B cell (primary cell): Measurements from ENCODE around the gene UBTD1. TPM values are rescaled to one million over a fixed set of nuclear protein-coding genes. Genes with fewer than 3 reads are reported as not detected.

Source experiments
- ATAC-seq: fragments of 200-7000 bp; cut with Tn5 transposase; one replicate; pipeline ENCODE4 v1.10.0; 2021; ENCODE audit warnings: low read depth, mild to moderate bottlenecking, moderate number of reproducible peaks, moderate library complexity
- CTCF ChIA-PET: fragments of 350-600 bp; sonication (Branson Sonifier 250); formaldehyde crosslinking; loops from one replicate; lab custom pipeline; 2021; ENCODE audit warnings: antibody characterized with exemption, inconsistent platforms; lab: Charles Lee
- POLR2A ChIA-PET: fragments of 350-600 bp; sonication (Branson Sonifier 250); formaldehyde crosslinking; loops from one replicate; lab custom pipeline; 2021; ENCODE audit warnings: antibody characterized with exemption; lab: Charles Lee
- DNase-seq: peaks from one replicate; pipeline ENCODE4 v3.0.0; 2013
- H2AFZ ChIP-seq: 2 replicates; pipeline ENCODE4 v1.6.1; 2012; ENCODE audit warnings: mild to moderate bottlenecking, low read depth, low read length; ENCODE audit not compliant: insufficient read depth, poor library complexity, severe bottlenecking
- H3K27ac ChIP-seq, 2 donors: 1 replicate in 1 of 2; 2 replicates in 1 of 2; pipeline ENCODE4 v1.5.1; 2012 to 2013; ENCODE audit warnings: low read length in 2 of 2, mild to moderate bottlenecking in 2 of 2, moderate library complexity in 1 of 2
- H3K27me3 ChIP-seq, 4 experiments: fragments of 200-600 bp in 1 of 4; sonication (generic) in 1 of 4; replicated peaks in 1 of 4; 1 replicate in 2 of 4; 2 replicates in 2 of 4; pipeline versions ENCODE4 v1.6.1 to v1.7.0; 2013 to 2016; ENCODE audit warnings: low read length in 3 of 4, mild to moderate bottlenecking in 2 of 4, mixed read lengths in 1 of 4, moderate library complexity in 1 of 4; ENCODE audit not compliant: insufficient read depth in 4 of 4, control insufficient read depth in 3 of 4; ENCODE audit errors: control extremely low read depth in 1 of 4
- H3K36me3 ChIP-seq, 2 experiments: replicated peaks in 1 of 2; 1 replicate in 1 of 2; 2 replicates in 1 of 2; pipeline versions ENCODE4 v1.6.1 to v1.7.1; 2013; ENCODE audit warnings: low read length in 1 of 2; ENCODE audit not compliant: insufficient read depth in 2 of 2, control insufficient read depth in 1 of 2; ENCODE audit errors: control extremely low read depth in 1 of 2, extremely low read depth in 1 of 2
- H3K4me1 ChIP-seq, 2 donors: fragments of 200-600 bp in 1 of 2; sonication (generic) in 1 of 2; 1 replicate in 1 of 2; 2 replicates in 1 of 2; pipeline versions ENCODE4 v1.5.1 to v1.6.1; 2013 to 2017; ENCODE audit warnings: low read length in 2 of 2; ENCODE audit not compliant: control insufficient read depth in 2 of 2, insufficient read depth in 2 of 2
- H3K4me2 ChIP-seq: replicated peaks from 2 replicates; pipeline ENCODE3; 2012; ENCODE audit warnings: mild to moderate bottlenecking, low read depth, low read length; ENCODE audit not compliant: poor library complexity, severe bottlenecking
- H3K4me3 ChIP-seq, 5 experiments: fragments of 200-600 bp in 1 of 5; sonication (generic) in 1 of 5; 1 replicate in 3 of 5; 2 replicates in 2 of 5; pipeline versions ENCODE4 v1.5.1 to v1.7.0; 2011 to 2016; ENCODE audit warnings: low read length in 4 of 5, mild to moderate bottlenecking in 4 of 5, low read depth in 2 of 5, control low read depth in 1 of 5, moderate library complexity in 1 of 5; ENCODE audit not compliant: insufficient read depth in 1 of 5; ENCODE audit errors: control extremely low read depth in 1 of 5, extremely low read depth in 1 of 5
- H3K79me2 ChIP-seq: fragments of 200-600 bp; sonication (generic); one replicate; pipeline ENCODE4 v1.6.0; 2016; ENCODE audit warnings: low read length; ENCODE audit not compliant: control insufficient read depth, insufficient read depth
- H3K9ac ChIP-seq: fragments of 200-600 bp; sonication (generic); 2 replicates; pipeline ENCODE4 v1.6.1; 2017; ENCODE audit warnings: mild to moderate bottlenecking, low read length, moderate library complexity
- H3K9me3 ChIP-seq, 3 donors: one replicate each; pipeline versions ENCODE4 v1.6.1 to v1.7.1; 2013; ENCODE audit warnings: low read length in 2 of 3; ENCODE audit not compliant: control insufficient read depth in 2 of 3, insufficient read depth in 1 of 3; ENCODE audit errors: control extremely low read depth in 1 of 3
- H4K20me1 ChIP-seq: 2 replicates; pipeline ENCODE4 v1.6.0; 2012; ENCODE audit warnings: mild to moderate bottlenecking, low read length; ENCODE audit not compliant: insufficient read depth, control insufficient read depth, poor library complexity, severe bottlenecking
- H3K27ac Mint-ChIP-seq: one replicate; pipeline ENCODE4 v1.8.0; 2021; ENCODE audit warnings: mixed read lengths
- H3K27me3 Mint-ChIP-seq: one replicate; pipeline ENCODE4 v1.8.0; 2021; ENCODE audit warnings: mixed read lengths
- H3K4me1 Mint-ChIP-seq: one replicate; pipeline ENCODE4 v1.8.0; 2021; ENCODE audit warnings: mixed read lengths
- H3K4me3 Mint-ChIP-seq: one replicate; pipeline ENCODE4 v1.8.0; 2021; ENCODE audit warnings: mixed read lengths
- H3K9me3 Mint-ChIP-seq: one replicate; pipeline ENCODE4 v1.8.0; 2022; ENCODE audit warnings: mixed read lengths; ENCODE audit not compliant: insufficient read depth
- CTCF ChIP-seq: fragments of 200-600 bp; IDR thresholded peaks from one replicate; pipeline ENCODE4 v1.8.0; 2022; ENCODE audit warnings: antibody characterized with exemption, mild to moderate bottlenecking
- EZH2 ChIP-seq: IDR thresholded peaks from 2 replicates; pipeline ENCODE4 v1.6.1; 2012; ENCODE audit warnings: borderline replicate concordance, low read depth, mild to moderate bottlenecking, moderate library complexity, low read length; ENCODE audit not compliant: insufficient read depth, poor library complexity, severe bottlenecking
- WGBS: methylation state at CpG from one replicate; pipeline ENCODE4 v1.1.5; 2013; ENCODE audit warnings: missing lambda C conversion rate; ENCODE audit not compliant: insufficient coverage; 5-methylcytosine and 5-hydroxymethylcytosine counted together
- intact Hi-C: fragments of 100-400 bp; cut with micrococcal nuclease; formaldehyde crosslinking; loops from one replicate; pipeline ENCODE4 v1.10.0; 2022
- polyA plus RNA-seq: library from polyadenylated mRNA; depleted of rRNA; stranded (reverse); fragments of >200 nt; gene quantifications from 2 replicates; pipeline ENCODE4 v1.2.3, GENCODE V29; 2012
- total RNA-seq, 2 donors: library from RNA; stranded (reverse); fragments of 120-200 nt in 1 of 2; gene quantifications; 1 replicate in 1 of 2; 2 replicates in 1 of 2; pipeline versions ENCODE4 v1.2.3 to v1.2.4, GENCODE V29; 2013 to 2022

The UBTD1 gene
- total and polyA plus RNA-seq, 2 donors (not counting 1 experiment from before 2014, with no cell fraction given) = 1.3 to 1.8 TPM

GRCh38 chr10:97570146-97570788 is 71.5 kb downstream of the UBTD1 start:
- Histone ChIP-seq H3K4me1 (no peaks in the 10 kb centered on the region), H3K9me3 (no peaks in the 10 kb centered on the region), H3K4me3 (no peak overlapping the region), H3K4me2 (no peak overlapping the region), H3K27ac (no peak overlapping the region), H3K27me3 (no peaks in the 10 kb centered on the region), H3K79me2 (no peaks in the 10 kb centered on the region), H3K9ac (no peak overlapping the region), H4K20me1 (no peaks in the 10 kb centered on the region), H3K36me3 (no peaks in the 10 kb centered on the region), H2AFZ (no peak overlapping the region)
- TF ChIP-seq CTCF = no peak
- TF ChIP-seq EZH2 = no peak
- no peaks in the 10 kb centered on the region for H3K4me1 Mint-ChIP-seq
- no peak for DNase-seq
- no peak for ATAC-seq
- H3K4me3 Mint-ChIP-seq = no peak overlapping the region
- H3K27ac Mint-ChIP-seq = no peak overlapping the region
- WGBS = 95% methylated on average over 31 of the region's 33 CpGs
- intact Hi-C loops = no loop called here
- CTCF ChIA-PET = interaction anchor here (1.1 kb wide), 1 partner anchor 116 kb away, joined by 3 read pairs; the partner anchor contains the start of gene AVPI1
- no peaks in the 10 kb centered on the region for H3K27me3 Mint-ChIP-seq
- H3K9me3 Mint-ChIP-seq = no peaks in the 10 kb centered on the region
- POLR2A ChIA-PET = no interaction called here

DNA sequence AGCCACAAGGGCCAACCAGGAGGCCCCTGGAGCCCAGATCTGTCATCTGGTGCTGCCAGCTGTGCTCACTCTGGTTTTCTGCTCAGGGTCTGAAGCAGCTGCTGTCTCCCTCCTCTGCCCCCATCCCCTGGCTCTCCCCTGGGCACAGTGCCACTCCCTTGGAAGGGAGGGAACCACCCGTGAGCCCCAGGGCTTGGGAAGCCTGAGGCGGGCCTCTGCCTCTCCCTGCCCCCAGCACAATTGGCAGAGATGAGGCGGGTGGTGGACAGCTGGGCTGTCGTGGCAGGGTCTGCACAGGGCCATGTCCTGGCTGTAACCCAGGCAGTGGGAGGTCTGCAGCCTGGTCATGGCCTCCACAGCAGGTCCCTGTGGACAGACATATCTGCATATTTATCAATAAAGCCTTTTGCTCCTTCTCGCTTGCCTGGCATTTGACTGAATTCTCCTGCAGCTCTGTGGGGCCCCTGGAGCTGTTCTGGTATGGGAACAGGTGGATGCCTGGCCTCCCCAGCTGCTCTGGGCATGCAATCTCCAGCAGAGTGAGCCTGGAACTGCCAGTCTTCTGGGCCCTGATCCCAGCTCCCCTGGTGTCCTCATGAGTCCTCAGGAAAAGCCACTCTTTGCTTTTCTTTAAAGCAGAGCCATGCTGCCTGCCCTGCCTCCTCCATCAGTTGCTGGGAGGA is 72.2 kb downstream of the UBTD1 start:
- Histone ChIP-seq H3K36me3 (no peaks in the 10 kb centered on the region), H4K20me1 (no peaks in the 10 kb centered on the region), H3K9me3 (no peaks in the 10 kb centered on the region), H3K9ac (no peak overlapping the region), H3K4me2 (no peak overlapping the region), H2AFZ (no peak overlapping the region), H3K4me3 (no peak overlapping the region), H3K27me3 (no peaks in the 10 kb centered on the region), H3K27ac (no peak overlapping the region), H3K79me2 (no peaks in the 10 kb centered on the region), H3K4me1 (no peaks in the 10 kb centered on the region)
- no peak for ATAC-seq
- TF ChIP-seq EZH2 (no peak), CTCF (no peak)
- ChIA-PET CTCF (interaction anchor here (0.9 to 2.3 kb wide), 7 partner anchors 10 to 160 kb away, joined by 3 to 13 read pairs (median 4); partner anchors contain the start of gene AVPI1), POLR2A (no interaction called here)
- WGBS = 94% methylated on average over 4 of the region's 5 CpGs
- no peaks in the 10 kb centered on the region for H3K27me3 Mint-ChIP-seq
- H3K4me1 Mint-ChIP-seq = no peaks in the 10 kb centered on the region
- H3K27ac Mint-ChIP-seq = no peak overlapping the region
- no peak overlapping the region for H3K4me3 Mint-ChIP-seq
- intact Hi-C loops = no loop called here
- DNase-seq = no peak
- H3K9me3 Mint-ChIP-seq = no peaks in the 10 kb centered on the region
